ENCODE results near the gene MYH10.

GRCh38 chr17:8611619-8612298, 18.8 kb downstream of the MYH10 start:
- TF ChIP-seq KAT7 (CRISPR knock-in tag; IDR thresholded peaks at IDR 0.05; ENCODE audit: borderline replicate concordance), result no peak
- no peak for TF ChIP-seq CTCF (IDR thresholded peaks at IDR 0.05 in 2 of 3, conservative IDR thresholded peaks at IDR 0.05 in 1 of 3; ENCODE audit: insufficient read depth in 2 of 3, low read depth in 1 of 3, low read length in 3 of 3)
- TF ChIP-seq BHLHE40 (IDR thresholded peaks at IDR 0.05; ENCODE audit: low read length), result no peak
- TF ChIP-seq CBX3 (IDR thresholded peaks at IDR 0.05; ENCODE audit: borderline replicate concordance in 1 of 2, low read length in 2 of 2), result no peak
- no peak for TF ChIP-seq XRCC5 (IDR thresholded peaks at IDR 0.05; ENCODE audit: low read depth, low read length)
- no peak for TF ChIP-seq SP1 (CRISPR knock-in tag; IDR thresholded peaks at IDR 0.05)
- no peak for TF ChIP-seq ZKSCAN8 (CRISPR knock-in tag; IDR thresholded peaks at IDR 0.05)
- TF ChIP-seq GATAD2A (IDR thresholded peaks at IDR 0.05), result no peak
- no peak for TF ChIP-seq ZNF639 (CRISPR knock-in tag; conservative IDR thresholded peaks at IDR 0.05 in 1 of 2, IDR thresholded peaks at IDR 0.05 in 1 of 2)

Measured in K562 (cell line).